ENCODE data around the gene CCDC51. TPM values are rescaled to one million over a fixed set of nuclear protein-coding genes. Genes with fewer than 3 reads are reported as not detected.

The CCDC51 gene
- polyA plus RNA-seq, 1 experiment: 14.3 TPM

GRCh38 chr3:48408823-48409281 lies 31.1 kb downstream of the CCDC51 start:
- Histone ChIP-seq H3K27me3 (ENCODE audit: control insufficient read depth, insufficient read depth, low read length) (no peaks in the 10 kb centered on the region), H3K4me3 (ENCODE audit: low read depth, low read length) (no peak overlapping the region), H3K36me3 (ENCODE audit: control insufficient read depth, insufficient read depth, low read length) (peaks cover 38% of the 10 kb centered on the region)
- POLR2A ChIA-PET: no interaction called here
- no peak for TF ChIP-seq CTCF (IDR thresholded peaks at IDR 0.05; ENCODE audit: insufficient read depth, low read depth, low read length)
- no peak for DNase-seq (ENCODE audit: low read depth)
- CTCF ChIA-PET: interaction anchor here (0.5 to 4.8 kb wide), 4 partner anchors 27 to 135 kb away, joined by 3 to 37 read pairs (median 6); partner anchors contain the start of genes CCDC51 and TMA7

- Histone ChIP-seq H3K4me3 (ENCODE audit: low read depth, low read length) (no peak overlapping the region), H3K27me3 (ENCODE audit: control insufficient read depth, insufficient read depth, low read length) (no peaks in the 10 kb centered on the region), H3K36me3 (ENCODE audit: control insufficient read depth, insufficient read depth, low read length) (peaks cover 33% of the 10 kb centered on the region)
- ChIA-PET POLR2A (interaction anchor here (0.5 kb wide), 1 partner anchor 127 kb away, joined by 3 read pairs; no protein-coding TSS in a partner anchor), CTCF (interaction anchor here (0.9 to 4.8 kb wide), 6 partner anchors 13 to 332 kb away, joined by 3 to 37 read pairs (median 5); partner anchors contain the start of genes CCDC51 and TMA7)
- DNase-seq (ENCODE audit: low read depth): no peak
- TF ChIP-seq CTCF (IDR thresholded peaks at IDR 0.05; ENCODE audit: insufficient read depth, low read depth, low read length): no peak
Observed at GRCh38 chr3:48407542-48408099, 32.3 kb downstream of the CCDC51 start.

GRCh38 chr3:48406443-48407431 lies 33.2 kb downstream of the CCDC51 start:
- Histone ChIP-seq H3K27me3 (ENCODE audit: control insufficient read depth, insufficient read depth, low read length) (no peaks in the 10 kb centered on the region), H3K4me3 (ENCODE audit: low read depth, low read length) (no peak overlapping the region), H3K36me3 (ENCODE audit: control insufficient read depth, insufficient read depth, low read length) (peaks cover 27% of the 10 kb centered on the region)
- ChIA-PET POLR2A (no interaction called here), CTCF (interaction anchor here (0.9 to 4.8 kb wide), 5 partner anchors 14 to 133 kb away, joined by 3 to 37 read pairs (median 6); partner anchors contain the start of genes CCDC51 and TMA7)
- DNase-seq (ENCODE audit: low read depth): no peak
- no peak for TF ChIP-seq CTCF (IDR thresholded peaks at IDR 0.05; ENCODE audit: insufficient read depth, low read depth, low read length)

- ChIA-PET CTCF (interaction anchor here (4.8 kb wide), 1 partner anchor 30 kb away, joined by 37 read pairs; no protein-coding TSS in a partner anchor), POLR2A (no interaction called here)
- peaks cover 25% of the 10 kb centered on the region for H3K36me3 ChIP-seq (ENCODE audit: control insufficient read depth, insufficient read depth, low read length)
- no peak for DNase-seq (ENCODE audit: low read depth)
- TF ChIP-seq CTCF (IDR thresholded peaks at IDR 0.05; ENCODE audit: insufficient read depth, low read depth, low read length): no peak
- no peaks in the 10 kb centered on the region for H3K27me3 ChIP-seq (ENCODE audit: control insufficient read depth, insufficient read depth, low read length)
- H3K4me3 ChIP-seq (ENCODE audit: low read depth, low read length): no peak overlapping the region
Observed at GRCh38 chr3:48405971-48406370, 33.9 kb downstream of the CCDC51 start.

All from BJ (cell line).